Activated CD4-positive, alpha-beta T cell treated with anti-CD3 and anti-CD28 coated beads, Interleukin-2, Interleukin-4, amounts not matched to agents 100 ng/mL and 50 ng/mL, durations not matched to agents 16 hours and 8 hours (primary cell): ENCODE data around the gene PACSIN3.
A peak's percentile ranks its signal among the peaks of the same experiment; 100 is the strongest.
"Not testable (repeated sequence)": the region's sequence is repeated elsewhere in the genome, so short reads cannot be mapped to it uniquely, and the experiment has no call there.

Source experiments
- DNase-seq: peaks from one replicate; pipeline ENCODE4 v3.0.0-alpha.2; 2020; ENCODE audit warnings: low spot score

The PACSIN3 gene

DNA sequence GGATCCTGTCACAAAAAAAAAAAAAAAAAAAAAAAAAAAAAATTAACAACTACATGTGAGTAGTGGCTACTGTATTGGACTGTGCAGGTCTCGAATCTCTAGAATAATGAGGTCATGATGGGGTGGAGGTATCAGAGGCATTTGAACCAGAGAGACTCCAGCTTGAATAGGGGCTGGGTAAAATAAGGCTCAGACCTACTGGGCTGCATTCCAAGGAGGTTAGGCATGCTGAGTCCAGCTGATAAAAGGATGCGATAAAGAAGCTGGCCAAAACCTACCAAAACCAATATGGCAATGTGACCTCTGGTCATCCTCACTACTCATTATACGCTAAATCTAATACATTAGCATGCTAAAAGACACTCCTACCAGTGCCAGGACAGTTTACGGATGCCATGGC is 5.9 kb upstream of the PACSIN3 start:
- no peak for DNase-seq

DNA sequence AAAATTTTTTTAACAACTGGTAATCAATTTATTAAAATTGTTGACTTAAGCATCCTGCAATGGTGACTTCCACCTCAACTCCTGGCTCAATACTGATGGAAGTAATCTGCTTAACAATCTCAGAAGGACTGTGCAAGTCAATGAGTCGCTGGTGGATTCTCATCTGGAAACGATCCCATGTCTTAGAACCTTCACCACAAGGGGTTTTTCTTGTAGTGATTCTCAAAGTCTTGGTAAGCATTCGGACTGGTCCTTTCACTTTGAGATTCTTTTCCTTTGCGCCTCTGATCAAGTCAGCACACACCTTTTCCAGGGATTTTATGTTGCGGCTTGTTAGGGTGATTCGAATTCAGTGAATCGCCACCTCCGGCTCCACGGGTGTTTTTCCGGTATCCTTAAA is 4.9 kb upstream of the PACSIN3 start:
- DNase-seq, result not testable (repeated sequence)

DNA sequence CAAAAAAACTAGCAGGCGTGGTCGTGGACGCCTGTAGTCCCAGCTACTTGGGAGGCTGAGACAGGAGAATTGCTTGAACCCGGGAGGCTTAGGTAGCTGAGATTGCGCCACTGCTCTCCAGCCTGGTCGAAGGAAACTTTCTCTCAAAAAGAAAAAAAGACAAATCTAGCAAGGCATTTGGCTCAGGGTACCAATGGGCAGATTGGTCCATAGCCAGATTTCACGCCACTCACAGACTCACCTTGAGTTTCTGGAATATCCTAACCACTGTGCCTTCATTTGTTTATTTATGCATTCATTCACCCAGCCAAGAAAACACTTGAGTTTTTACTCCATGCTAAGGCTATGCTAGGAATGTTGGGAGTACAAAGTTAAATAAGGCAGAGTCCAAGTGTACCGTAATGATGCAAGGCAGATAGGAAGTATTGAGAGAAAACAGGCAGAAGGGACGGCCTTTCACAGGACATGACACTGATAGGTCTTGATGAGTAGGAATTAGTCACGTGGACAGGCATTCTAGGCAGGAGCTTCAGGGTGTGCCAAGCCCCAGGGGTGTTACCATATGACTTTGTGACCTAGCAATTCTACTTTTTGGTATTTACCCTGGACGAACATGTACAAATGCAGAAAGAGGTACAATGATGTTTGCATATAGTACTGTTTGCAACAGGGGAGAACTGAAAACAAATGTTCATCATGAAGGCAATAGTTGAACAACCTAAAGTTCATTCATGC is 3.0 kb upstream of the PACSIN3 start:
- DNase-seq, result no peak

DNA sequence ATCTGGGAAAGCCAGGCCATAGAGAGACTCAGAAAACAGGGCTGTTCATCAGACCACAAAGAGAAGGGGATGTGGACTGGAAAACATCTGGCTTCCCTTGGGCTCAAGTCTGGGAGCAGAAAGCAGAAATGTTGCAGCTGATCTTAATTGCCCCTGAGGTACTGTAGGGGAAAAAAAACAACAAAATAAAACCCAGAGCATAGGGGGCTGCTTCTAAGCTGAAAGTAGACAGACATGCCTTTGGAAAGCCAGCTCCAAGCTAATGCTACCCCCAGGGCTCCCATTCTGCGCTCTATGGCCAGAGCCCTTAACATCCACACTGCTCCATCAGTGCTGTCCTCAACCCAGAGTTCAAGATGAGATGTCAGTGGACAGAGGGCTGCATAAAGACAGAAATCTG is 2.0 kb upstream of the PACSIN3 start:
- no peak for DNase-seq

DNA sequence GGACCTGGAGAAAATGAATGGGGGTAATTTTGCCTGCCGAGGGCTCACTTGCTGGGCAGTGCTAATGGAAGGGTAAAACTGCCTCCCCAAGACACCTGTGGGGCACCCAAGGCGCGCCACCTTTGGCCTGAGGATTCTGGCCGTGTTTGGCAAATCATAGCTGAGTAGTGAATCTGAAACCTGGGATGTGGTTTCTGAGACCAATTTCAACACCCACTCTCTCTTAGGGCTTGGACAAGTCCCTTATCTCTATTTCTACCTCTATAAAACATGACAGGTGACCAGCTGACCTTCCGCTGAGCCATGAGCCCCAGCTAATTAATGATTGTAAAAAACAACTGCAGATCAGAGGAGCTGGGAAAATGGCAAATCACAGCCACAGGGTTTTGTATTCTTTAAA is 1.5 kb upstream of the PACSIN3 start:
- no peak for DNase-seq

DNA sequence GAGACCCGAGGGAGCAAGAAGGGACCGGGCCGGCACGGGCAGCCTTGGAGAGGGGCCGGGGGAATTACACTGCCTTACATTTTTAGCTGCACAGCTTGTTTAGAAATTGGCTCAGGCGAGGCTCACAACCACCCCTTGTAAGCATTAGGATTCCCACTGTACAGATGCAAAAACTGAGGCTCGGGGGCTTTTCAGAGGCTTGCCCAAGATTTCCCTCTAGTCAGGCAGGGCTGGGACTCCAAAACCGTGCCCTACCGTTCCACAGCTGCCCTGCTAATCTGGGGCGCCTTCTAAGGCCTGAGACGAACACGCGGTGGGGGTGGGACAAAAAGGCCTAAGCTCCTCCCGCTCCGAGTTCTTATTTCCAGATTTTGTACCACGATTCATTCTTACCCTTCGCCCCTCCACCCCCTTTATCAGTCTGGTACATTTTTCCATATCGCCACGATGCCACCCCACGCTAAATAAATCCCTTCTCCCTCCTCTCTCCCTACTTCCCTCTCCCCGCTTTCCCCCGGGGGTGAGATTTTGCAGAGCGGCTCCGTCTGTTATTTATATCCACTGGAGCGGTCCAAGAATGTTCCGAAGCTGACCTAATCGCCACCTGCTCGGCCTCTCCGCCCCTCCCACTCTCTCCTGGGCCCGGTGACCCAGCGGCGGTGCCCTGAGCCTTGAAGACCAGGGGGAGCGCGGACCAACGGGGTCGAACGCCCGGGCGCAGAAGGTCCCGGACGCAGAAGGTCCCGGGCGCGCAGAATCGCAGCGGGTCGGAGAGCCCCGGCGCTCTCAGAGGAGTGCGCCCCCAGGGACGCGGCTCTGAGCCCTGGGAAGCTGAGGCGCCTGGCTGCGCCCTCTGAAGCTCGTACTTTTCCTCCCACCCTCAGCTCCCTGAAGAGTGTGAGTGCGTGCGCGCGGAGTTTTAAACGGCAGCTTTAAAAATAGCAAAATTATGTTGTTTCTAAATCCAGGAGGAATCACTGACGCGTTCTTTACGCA is 764 bp upstream of the PACSIN3 start:
- DNase-seq, result peak; percentile 29

DNA sequence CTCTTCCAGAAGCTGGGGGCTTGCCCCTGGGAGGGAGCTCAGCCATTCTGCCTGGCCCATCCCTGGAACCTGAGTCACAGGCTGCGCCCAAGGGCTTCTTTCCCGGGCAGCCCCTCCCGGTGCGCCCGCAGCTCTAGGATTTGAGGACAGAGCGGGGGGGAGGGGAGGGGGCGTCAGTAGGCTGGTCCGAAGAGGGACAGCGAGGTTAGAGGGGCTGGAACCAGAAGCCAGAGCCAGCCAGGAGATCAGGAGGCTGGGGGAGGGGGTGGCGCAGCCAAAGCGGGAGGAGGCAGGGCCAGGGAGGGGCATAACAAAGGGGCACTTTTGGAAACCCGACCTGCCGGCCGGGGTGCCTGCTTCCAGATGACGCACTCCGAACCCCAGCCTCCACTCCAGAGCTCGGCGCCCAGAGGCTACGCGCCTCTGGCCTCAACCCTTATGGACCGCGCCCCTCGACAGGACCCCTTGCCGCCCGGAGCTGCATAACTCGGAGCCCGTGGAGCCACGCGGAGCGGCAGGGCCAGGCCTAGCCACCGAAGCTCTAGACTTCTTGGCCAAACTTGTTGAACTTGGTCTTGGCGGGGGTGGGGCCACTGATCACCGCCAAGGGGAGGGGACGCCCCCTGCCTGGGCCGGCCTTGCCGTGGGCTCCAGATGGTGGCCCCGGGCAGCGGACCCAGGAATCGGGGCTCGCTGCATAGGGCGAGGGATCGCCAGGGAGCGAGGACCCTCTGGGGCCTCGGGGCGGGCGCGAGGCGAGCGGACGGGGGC is 744 bp downstream of the PACSIN3 start:
- no peak for DNase-seq

DNA sequence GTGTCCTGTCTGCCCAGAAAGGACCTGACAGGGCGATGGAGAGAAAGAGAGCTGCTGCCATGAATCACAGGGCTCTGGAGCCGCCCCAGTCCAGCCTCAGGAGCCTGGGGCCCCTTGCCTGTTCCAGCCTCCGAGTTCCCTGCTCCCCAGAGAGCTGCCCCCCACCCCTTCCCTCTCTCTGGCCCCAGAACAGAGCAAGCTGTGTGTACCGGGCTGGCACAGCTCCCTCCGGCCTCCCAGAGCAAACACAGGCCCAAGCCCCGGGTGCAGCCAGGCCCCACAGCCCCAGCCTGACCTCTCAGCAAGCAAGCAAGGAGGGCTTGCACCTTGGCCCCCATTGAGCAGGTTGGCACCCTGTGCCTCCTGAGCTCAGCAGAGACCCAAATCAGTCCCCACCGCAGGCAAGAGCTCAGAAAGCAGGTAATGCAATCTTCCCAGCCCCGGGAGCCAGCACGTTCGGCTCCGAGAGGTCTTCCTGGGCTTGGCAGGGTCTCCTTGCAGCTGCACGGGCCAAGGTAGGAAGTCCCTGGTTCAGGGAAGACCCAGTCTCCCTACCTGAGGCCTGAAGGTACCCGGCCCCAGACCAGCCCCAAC is 1.4 kb downstream of the PACSIN3 start:
- DNase-seq, result no peak

DNA sequence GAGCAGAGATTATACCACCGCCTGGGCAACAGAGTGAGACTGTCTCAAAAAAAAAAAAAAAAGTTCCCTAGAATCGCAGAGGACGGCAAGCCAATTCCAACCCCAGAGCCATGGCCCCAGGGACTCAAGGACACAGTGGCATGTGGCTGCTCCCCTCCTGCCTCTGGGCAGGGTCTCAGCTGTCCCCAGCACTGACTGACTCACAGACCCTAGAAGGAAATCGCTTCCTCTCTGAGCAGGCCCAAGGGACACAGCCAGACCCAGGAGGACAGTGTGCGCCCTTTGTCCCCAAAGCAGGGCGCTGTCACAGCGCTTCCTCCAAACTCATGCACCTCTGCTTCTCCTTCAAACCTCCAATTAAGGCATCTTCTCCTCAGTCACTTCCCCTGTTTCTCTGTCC is 2.3 kb downstream of the PACSIN3 start:
- DNase-seq, result no peak

DNA sequence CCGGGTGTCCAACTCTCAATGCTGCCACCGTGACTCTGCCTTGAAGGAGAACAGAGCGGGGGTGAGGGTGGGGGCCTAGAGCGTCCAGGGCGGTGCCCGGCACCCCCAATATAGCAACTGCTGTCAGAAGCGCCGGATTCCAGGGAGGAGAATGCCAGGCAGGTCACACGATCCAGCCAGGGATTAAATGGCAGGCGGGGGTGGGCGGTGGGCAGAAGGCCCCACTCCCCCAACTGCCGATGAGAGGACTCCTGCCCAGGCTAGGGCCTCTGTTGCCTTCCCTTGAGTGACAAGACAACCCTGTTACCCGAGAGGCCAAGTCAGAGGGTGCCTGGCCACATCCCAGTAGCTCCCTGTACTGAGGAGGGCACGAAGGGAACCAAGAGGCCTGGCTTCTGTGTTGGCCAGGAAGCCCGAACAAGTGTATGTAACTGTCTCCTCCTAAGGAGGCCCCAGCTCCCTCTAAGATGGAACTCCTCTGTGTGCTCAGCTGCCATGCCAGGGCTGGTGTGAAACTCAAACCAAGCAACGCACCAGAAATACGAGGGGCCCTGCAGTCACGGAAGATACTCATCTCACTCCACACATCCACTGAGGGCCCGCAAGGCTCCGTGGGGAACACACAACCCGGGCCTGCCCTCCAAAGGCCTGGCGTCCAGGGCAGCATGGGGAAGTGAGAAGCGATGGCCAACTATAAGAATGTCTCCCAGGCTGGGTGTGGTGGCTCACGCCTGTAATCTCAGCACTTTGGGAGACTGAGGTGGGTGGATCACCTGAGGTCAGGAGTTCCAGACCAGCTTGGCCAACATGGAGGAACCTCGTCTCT is 3.0 kb downstream of the PACSIN3 start:
- no peak for DNase-seq

DNA sequence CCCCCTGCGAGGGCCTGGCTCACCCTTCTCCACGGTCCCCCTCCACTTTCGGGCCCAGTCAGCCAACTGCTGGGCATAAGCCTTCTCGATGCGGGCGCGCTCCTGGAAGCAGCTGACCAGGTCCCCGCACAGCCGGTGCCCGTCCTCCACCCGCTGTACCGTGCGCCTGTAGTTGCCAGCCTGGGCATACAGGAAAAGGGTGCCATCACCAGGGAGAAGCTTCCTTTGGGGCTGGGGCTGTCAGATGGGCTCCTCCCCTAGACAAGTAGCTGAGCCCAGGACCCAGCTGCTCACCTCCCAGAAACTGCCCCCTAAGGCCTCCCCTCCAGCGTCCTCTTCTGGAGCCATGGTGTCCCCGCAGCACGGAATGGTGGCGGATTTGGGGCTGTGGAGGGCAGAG is 3.9 kb downstream of the PACSIN3 start:
- DNase-seq, result no peak

DNA sequence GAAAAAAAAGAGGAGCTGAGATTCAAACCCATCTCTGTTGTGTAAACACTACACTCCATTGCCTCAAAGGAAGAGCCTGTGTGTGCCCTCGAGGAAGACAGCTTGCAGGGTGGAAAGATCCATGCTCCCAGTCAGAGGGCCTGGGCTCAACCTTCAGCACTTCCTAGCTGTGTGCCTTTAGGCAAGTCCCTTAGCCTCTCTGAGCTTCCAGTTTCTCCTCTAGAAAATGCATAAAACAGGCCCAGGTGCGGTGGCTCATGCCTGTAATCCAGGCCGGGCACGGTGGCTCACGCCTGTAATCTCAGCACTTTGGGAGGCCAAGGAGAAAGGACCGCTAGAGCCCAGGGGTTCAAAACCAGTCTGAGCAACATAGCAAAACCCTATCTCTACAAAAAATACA is 5.0 kb downstream of the PACSIN3 start:
- DNase-seq, result no peak

DNA sequence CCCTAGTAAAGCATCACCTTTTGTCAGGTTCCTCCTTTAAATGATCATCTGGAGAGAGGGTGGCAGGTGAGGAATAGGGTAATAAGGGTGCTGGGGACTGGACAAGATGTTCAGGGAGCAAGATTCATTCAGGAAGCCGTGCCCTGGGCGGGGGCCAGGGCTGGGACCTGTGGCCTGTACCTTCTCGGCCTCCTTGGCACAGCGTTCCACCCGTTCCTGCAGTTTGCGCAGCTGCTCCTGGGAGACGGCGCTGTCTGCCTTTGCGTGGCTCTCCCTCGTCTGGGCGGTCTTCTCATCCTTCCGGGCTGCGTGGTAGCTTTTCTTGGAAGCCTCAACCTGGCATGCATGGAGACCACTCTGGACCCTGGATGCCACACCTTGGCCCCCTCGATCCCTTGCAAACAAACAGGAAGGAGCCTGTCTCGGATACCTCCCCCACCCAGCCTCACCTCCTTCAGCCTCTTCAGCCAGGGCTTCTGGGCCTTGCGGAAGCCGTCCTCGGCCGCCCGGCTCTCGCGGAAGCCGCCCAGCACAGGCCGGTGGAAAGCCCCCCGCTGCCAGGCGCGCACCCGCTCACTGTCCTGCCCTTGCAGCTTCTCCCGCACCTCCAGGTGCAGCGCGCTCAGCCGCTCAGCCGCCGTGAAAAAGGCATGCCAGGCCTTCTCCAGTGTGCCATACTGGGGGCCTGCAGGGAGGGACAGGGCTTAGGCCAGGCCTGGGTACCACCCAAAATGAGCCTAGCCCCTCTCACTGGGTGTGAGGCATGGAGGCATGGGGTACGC is 6.0 kb downstream of the PACSIN3 start:
- no peak for DNase-seq

DNA sequence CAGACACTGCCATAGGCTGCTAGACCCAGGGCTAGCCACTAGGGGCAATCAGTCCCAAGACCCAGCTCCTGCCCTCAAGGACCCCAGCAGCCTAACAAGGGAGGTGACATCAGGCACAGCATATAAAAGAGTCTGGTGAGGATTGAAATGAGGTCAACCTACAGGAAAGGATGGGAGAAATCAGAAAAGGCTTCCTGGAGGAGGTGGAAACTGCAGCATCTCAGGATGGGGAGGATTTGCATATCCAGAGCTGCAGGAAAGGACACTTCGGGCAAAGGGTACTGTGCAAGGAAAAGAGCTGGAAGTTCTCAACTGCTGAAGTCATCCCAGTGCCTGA is 6.6 kb downstream of the PACSIN3 start:
- DNase-seq, result peak; percentile 60

DNA sequence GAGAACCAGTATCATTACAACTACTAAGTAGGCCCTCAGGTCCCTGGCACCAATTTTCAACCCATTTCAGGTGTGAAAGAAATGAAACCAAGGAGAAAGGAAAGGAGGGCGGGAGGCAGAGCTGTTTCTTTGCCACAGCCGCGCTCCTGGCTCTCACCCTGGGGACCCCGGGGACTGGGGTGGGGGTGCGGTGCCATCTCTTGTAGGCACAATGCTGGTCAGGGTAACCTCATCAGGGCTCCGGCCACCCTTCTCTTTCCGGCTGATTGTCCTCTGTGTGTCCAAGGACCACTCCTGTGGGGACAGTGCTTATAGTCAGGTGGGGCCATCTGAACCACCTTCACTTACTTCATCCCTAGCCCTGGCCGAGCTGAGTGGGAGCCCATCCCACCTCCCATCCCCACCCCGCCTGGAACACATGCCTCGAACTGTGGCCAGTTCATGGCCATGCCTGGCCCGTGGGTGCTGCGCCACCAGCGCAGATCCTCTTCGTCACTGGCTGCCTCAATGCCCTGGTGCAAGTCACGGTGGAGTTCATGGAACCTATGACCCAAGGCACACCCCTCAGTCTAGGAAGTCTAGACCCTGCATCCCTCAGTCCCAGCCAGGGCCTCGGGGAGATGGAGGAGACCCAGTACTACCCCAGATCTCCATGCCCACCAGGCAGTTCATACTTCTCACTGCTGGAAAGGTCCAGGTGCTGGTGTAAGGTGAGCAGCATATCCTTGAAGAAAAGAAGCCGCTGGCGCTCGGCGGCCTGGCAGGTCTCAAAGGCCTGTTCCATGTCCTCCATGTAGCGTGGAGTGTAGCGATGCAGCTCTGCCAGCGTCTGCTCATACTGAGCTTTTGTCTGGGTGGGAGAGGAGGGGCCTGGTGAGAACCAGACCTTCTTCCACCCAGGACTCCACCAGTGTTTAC is 7.2 kb downstream of the PACSIN3 start:
- DNase-seq, result no peak

DNA sequence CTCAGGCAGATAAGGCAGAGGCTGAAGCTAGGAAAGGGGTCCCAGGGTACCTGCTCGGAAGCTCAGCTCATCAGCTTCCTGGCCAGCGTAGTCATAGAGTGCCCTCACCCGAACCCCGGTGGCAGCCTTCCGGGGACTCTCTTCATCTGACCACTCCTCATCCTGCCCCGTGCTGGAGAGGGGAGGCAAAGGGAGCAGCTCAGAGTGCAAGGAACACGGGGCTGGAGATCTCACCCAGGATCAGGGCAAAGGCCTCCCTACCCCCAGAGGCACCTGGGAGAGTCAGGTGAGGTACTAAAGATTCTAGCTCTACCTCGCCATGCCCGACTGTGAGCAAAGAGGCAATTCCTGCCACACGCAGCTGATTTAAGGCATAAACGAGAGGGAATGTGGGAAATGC is 7.9 kb downstream of the PACSIN3 start:
- no peak for DNase-seq

DNA sequence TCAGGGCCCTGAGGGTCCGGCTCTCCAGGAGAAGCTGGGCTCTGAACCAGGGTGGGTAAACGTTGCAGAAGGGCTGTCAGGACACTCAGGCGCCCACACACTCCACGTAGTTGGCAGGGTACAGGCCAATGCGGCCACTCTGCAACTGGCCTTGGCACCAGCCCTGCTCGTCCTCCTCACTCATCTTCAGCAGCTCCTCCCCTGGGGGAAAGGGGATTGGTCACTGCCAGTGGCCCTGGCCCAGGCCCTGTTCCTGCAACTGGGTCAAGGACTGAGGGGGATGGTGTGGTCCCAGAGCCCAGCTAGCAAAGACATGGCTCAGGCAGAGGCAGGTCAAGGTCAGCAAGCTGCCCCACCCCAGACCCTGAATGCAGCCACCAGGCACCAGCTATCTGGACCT is 8.4 kb downstream of the PACSIN3 start:
- no peak for DNase-seq

DNA sequence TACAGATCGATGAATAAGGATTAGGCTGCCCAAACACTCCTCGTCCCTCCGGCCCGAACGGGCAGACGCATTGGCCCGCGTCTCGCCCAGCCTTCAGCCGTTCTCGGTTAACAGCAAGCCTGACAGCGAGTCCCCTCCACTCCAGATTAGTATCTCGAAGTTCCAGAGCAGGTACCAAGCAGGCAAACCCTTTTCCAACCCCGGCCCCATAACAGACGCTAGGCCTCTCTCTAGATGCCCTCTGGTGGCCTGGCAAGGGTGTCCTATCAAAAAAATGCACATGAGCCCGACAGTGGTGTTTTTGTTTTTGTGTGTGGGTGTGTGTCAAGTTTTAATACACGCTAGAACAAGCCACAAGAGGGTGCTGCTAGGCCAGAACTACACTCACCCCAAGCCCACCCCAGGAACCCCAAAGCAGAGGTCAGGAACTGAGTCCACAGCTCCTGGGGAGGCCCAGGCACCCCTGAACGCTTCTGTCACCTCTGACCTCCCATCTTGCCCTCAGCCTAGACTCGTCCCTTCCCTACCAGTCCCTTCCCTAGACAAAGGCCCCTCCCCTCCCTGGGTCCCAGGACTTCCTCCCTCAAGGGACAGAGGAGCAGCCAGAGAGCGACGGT is 8.9 kb downstream of the PACSIN3 start:
- peak; percentile 81 for DNase-seq
